ENCODE results near the gene PAQR9.

PAQR9 gene

GRCh38 chr3:142981108-142981507 is 17.6 kb upstream of the PAQR9 start:
- no peak for DNase-seq

GRCh38 chr3:142977399-142977728 is 13.9 kb upstream of the PAQR9 start:
- no peak for DNase-seq

GRCh38 chr3:142976621-142977398 is 13.3 kb upstream of the PAQR9 start:
- DNase-seq: peak in 1 of 2 experiments; percentile 23

DNA sequence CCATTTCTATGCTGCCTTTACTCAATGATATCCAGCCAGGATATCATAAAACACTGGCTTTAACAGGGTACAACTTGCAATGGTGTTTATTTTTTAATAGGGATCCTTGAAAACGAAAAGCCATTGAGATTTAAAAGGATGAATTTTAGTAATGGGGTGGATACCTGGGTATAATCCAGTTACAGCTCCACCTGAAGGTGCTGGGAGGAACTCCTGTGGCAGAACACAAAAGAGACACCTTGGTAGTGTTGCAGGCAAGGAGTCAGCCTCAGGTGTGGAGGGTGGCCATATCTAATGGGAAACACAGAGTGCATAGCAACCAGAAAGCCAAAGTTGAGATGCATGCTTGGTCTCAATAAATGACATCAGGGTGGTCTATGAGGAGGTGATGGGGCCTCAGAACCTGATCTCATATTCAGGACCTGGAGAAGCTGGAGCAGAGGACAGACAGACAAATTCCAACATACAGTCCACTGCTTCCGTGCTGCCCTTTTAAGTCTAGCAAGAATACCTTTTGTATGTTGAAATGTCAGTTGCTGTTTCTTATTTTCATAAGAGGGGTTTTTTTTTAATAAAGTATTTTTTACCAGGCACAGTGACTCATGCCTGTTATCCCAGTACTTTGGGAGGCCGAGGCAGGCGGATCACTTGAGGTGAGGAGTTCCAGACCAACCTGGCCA is 12.0 kb upstream of the PAQR9 start:
- DNase-seq: no peak

DNA sequence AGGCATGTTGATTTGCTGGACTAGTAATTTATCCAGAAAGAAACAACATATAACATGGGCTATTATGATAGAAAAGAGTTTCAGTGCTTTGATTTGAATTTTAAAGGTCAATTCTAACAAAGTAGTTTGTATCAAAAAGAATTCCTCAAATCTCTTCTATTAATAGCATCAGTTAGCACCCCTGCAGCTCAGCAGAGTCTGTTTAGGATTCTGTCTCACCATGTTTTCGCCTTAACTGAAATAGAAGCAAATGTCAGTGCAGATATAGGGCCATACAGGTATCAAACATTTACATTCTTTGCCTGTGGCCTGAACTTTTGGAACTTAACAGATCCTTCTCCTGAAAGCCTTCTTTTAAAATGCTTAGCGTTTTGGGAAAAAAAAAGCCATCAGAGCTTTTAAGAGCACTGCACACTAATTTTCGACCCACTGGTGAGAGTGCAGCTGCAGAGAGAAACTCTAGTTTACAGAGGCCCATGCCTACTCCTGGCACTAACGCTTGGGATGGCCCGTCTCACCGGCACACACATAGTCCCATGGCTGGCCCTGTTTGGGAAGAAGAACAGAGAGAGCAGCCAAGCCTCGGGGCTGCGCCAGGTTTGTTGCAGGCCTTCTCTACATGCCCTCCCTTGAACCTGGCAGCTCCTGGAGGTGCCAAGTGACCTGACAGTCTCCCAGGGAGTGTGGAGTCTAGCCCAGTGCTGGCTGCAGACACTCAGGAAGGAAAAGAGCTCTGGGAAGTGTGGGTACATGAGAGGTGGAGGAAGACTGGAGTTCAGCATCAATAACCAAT is 9.9 kb upstream of the PAQR9 start:
- DNase-seq: peak; percentile 69 to 89

DNA sequence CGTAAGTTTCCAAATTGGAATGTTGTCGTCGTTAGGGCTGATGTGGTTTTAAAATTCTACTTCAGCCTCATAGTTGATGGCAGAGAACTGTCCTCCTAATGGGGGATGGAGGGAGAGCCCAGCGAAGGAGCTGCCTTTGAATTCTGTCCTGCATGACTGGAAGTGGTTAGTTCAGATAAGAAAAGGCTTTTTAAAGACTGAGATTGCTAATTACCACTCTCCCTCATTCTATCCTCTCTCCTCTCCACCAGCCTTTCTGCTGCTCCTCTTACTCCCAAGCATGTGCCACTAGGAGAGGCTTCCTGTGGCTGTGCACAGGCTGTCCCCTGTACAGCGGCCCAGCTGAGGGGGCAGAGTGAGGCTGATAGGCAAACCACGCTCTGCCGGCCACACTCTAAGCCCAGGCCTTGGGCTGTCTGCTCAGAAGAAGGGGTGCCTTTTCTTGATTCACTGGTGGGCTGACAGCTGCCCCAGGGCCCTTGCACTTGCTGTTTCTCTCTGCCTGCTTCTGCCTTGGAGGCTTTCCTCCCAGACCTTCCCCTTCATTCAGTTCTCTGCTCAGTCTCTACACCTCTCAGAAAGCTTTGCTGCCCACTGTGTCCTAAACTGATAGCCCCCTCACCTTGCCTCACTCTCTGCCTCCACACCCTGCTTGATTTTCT is 8.7 kb upstream of the PAQR9 start:
- no peak for DNase-seq

GRCh38 chr3:142971431-142971830 is 8.0 kb upstream of the PAQR9 start:
- DNase-seq: no peak

- no peak for DNase-seq
These were observed 5.0 kb upstream of the PAQR9 start for GRCh38 chr3:142968319-142969025.

DNA sequence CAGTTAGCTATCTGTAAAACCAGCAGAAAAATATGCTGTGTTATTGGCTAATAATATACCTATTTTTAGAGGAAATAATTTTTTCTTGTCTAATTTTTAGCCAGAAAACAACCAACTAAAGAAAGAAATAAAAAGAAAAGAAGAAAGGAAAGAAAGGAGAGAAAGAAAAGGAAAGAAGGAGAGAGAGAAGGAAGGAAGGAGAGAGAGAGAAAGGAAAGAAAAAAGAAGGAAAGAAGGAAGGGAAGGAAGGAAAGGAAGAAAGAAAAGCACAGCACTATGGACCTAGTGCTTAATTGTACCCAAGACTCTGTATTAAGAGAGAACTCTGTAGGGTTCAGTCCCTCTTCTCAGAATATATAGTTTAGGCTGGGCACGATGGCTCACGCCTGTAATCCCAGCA is 3.3 kb upstream of the PAQR9 start:
- DNase-seq: no peak

GRCh38 chr3:142965581-142965980 is 2.1 kb upstream of the PAQR9 start:
- no peak for DNase-seq

- DNase-seq: no peak
These were observed 299 bp downstream of the PAQR9 start for GRCh38 chr3:142963234-142963515.

GRCh38 chr3:142962520-142963233 is 797 bp downstream of the PAQR9 start:
- no peak for DNase-seq

DNA sequence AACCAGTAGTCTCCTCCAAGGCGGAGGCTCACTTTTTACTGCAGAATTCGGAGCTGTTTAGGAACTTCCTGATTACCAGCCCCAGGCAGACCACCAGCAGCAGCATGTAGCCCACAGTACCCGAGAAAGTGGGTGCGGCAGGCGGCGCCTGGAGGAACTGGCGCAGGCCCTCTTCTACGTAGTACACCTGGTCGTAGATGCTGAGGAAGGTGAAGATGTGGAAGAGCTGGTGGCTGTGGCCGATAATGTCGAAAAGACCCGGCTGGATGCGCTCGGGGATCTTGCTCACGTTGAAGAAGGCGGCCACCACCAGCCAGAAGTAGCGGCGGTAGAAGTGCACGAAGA is 1.3 kb downstream of the PAQR9 start:
- no peak for DNase-seq

DNA sequence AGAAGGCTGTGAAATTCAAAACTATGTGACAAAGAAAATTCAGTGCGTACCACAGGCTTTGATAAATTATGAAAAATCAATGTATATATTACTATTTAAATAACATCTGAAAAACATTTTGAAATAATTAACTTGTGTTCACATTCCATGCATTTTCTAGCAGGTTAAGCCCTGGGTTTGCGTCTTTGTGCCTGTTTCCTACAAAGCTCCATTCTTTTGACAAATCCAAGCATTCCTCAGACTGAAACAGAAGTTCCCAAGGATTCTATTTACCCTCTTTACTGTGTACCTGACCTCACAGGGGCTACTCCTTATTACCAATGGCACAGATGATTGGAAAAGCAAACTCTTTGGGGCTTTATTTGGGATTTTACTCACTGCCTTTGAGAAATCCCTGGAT is 1.9 kb downstream of the PAQR9 start:
- DNase-seq: no peak

DNA sequence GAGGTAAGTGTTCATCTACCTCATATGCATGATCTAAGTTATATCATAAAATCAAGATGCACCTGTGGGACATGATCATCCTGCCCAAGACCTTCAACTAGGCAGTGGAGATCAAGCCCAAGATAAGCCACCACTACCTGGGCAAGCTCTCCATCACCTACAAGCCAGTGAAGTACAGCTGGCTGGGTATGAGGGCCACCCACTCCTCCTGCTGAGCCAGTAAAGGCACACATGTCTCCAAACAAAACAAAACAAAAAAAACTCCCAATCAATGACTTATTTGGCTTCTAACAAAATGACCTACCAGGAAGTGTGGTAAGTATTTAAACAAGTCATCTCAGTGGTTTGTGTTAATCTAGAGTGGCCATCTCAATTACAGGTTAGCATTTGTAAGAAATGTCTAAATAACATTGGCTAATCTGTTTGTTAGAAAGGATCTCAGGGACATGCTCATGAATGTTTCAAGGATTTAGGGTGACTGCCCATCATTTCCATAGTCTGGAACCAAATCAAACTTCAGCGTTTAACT is 3.1 kb downstream of the PAQR9 start:
- DNase-seq: no peak

GRCh38 chr3:142958707-142959106 is 4.8 kb downstream of the PAQR9 start:
- no peak for DNase-seq

DNA sequence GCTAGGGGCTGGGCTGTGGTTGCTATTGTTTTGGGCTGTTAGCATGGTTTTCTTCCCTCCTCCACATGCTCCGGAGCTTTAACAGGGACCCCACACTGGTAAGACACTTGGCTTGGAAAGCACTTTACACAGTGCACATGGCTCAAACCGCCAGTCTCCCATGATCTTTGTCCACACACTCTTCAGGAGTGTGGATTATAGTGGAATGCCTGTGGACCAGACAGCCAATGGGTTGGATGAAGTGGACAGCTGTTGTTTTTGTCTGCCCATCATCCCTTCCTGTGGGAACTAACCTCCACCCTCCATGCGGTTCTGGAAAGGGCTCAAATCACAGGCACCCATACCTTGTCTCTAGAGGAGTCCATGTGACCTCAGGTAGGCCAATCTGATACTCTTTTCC is 10.0 kb downstream of the PAQR9 start:
- DNase-seq: no peak

DNA sequence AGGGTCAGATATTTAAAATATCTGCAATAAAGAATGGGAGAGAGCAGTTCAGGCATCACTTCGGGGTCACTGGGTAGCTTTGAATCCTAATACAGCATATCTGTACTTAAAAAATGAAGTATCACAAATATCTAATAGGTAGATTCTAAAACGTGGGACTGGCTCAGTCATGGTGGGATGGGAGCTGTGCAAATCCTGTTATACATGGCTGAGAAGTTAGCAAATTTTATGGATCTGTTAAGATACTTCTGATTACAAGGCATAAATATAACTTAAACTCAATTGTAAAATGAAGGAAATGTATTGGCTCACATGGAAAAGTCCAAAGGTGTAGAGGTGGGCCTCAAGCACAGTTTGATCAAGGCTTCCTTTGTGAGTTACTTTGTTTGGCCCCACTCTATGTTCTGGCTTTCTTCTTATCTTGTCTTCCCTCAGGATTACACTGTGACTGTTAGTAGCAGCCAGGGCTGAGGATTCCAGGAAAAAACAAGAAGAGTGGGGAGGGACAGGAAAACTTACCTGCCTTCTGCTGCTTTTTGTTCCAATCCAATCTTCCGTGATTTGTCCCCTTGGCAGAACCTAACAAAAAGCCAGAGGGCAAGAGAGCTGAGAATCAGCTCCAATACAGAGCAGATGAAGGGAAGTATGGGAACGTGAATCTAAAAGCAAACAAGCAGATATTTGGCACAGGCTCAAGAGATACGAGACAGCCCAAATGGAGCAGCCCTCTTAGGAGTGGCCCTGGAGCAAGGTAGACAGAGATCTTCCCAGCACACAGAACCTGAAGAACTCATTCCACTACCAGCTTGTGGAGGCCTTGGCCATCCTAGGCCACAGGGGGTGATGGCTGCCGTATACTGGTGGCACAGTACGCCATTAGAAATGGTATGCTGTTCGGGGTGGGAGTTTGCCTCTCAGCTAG is 10.9 kb downstream of the PAQR9 start:
- DNase-seq: no peak

DNA sequence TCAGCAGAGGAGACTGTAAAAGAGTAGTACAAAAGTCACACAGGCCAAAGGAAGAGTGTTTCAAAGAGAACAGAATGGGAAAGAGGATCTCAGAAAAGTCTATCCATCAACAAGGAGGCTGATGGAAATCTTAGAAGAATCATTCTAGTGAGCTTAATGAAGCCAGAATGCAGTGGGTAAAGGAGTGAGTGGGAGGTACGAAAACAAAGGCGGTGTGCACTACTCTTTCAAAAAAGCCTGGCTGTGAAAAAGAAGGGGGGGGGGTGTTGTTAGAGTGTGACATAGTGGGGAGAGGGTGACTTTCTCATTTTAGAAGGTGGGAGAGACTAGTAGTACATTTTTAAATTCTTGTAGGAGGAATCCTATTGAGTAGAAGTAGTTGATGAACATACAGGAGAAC is 11.7 kb downstream of the PAQR9 start:
- no peak for DNase-seq

DNA sequence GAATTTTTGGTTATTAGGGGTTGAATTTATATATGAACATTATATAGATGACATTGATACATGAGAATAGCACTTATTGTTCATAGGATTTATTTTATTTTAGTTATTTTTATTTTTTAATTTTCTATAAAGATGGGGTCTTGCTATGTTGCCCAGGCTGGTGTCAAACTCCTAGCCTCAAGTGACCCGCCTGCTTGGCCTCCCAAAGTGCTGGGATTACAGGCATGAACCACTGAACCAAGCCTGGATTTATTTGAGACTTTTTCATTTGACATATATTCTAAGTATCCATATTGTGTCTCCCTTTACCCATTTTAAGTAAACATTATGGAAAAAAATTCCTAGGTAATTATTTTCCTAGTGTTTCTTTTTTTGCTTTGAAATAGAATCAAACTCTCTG is 12.5 kb downstream of the PAQR9 start:
- no peak for DNase-seq
